K562 (cell line): ENCODE measurements around the gene KMT2E. TPM values are rescaled to one million over a fixed set of nuclear protein-coding genes. Genes with fewer than 3 reads are reported as not detected.
A peak's percentile ranks its signal among the peaks of the same experiment; 100 is the strongest.

ENCODE experiments used
- ATAC-seq: fragments of 200-7000 bp; cut with Tn5 transposase; 3 replicates; pipeline ENCODE4 v1.9.1; 2020; ENCODE audit warnings: moderate library complexity
- BruUV-seq: library from RNA; stranded (reverse); fragments of 400-500 nt; replicated peaks from 2 replicates; lab custom pipeline; 2021; lab: Mats Ljungman, UMichigan
- CTCF ChIA-PET: fragments of 300-600 bp; formaldehyde crosslinking; extraction: SDS; loops from one replicate; lab custom pipeline; 2021; ENCODE audit warnings: low intra/inter-chr PET ratio; lab: Yijun Ruan, JAX
- POLR2A ChIA-PET: fragments of 300-600, 350-650 bp; sonication (Branson Sonifier 250); formaldehyde crosslinking; extraction: SDS; loops from one replicate; lab custom pipeline; 2021; ENCODE audit warnings: antibody characterized with exemption, inconsistent platforms; lab: Yijun Ruan, JAX
- DNase-seq, 4 experiments: peaks; one replicate each; pipeline versions ENCODE4 v3.0.0 to v3.0.0-alpha.2; 2011 to 2018; ENCODE audit warnings: low spot score in 3 of 4, mixed read lengths in 3 of 4; ENCODE audit errors: extremely low read depth in 1 of 4
- FAIRE-seq: peaks from 2 replicates; lab custom pipeline; 2011; peaks lifted over from hg19 to GRCh38; lab: Jason Lieb, UNC
- H2AFZ ChIP-seq: 2 replicates; pipeline ENCODE4 v1.6.0; 2011; ENCODE audit warnings: low read depth, low read length, control low read depth, inconsistent platforms
- H3K27ac ChIP-seq: fragments of 200-600 bp; 3 replicates; pipeline ENCODE4 v1.8.0; 2011; ENCODE audit warnings: low read depth, mild to moderate bottlenecking, control low read depth, inconsistent platforms, low read length, moderate library complexity, mixed read lengths; ENCODE audit errors: extremely low read depth
- H3K27me3 ChIP-seq, 2 experiments: fragments of 300-600 bp in 1 of 2; 2 replicates in 1 of 2; 3 replicates in 1 of 2; pipeline versions ENCODE4 v1.6.0 to v1.8.0; 2011; ENCODE audit warnings: inconsistent platforms in 2 of 2, low read length in 2 of 2, mild to moderate bottlenecking in 1 of 2, mixed read lengths in 1 of 2, moderate library complexity in 1 of 2; ENCODE audit not compliant: control insufficient read depth in 2 of 2, insufficient read depth in 2 of 2
- H3K36me3 ChIP-seq: fragments of 300-600 bp; 3 replicates; pipeline ENCODE4 v1.8.0; 2011; ENCODE audit warnings: mild to moderate bottlenecking, low read length, inconsistent platforms; ENCODE audit not compliant: control insufficient read depth, insufficient read depth
- H3K4me1 ChIP-seq, 2 experiments: fragments of 200-600 bp in 1 of 2; replicated peaks in 1 of 2; 2 replicates in 1 of 2; 3 replicates in 1 of 2; pipeline versions ENCODE4 v1.5.1 to v1.8.0; 2011; ENCODE audit warnings: inconsistent platforms in 2 of 2, low read length in 2 of 2, mild to moderate bottlenecking in 1 of 2, mixed read lengths in 1 of 2, moderate library complexity in 1 of 2; ENCODE audit not compliant: control insufficient read depth in 2 of 2, insufficient read depth in 2 of 2
- H3K4me2 ChIP-seq: 2 replicates; pipeline ENCODE4 v1.6.1; 2011; ENCODE audit warnings: low read length, control low read depth, inconsistent platforms, mixed read lengths; ENCODE audit not compliant: insufficient read depth
- H3K4me3 ChIP-seq: fragments of 200-600 bp; sonication (generic), shearing (Covaris generic); 2 replicates; pipeline ENCODE4 v1.5.1; 2016; ENCODE audit warnings: control low read depth, inconsistent platforms
- H3K79me2 ChIP-seq: fragments of 200-600 bp; 3 replicates; pipeline ENCODE4 v1.8.0; 2011; ENCODE audit warnings: low read length, inconsistent platforms; ENCODE audit not compliant: control insufficient read depth, insufficient read depth
- H3K9ac ChIP-seq, 2 experiments: 2 replicates each; pipeline versions ENCODE4 v1.6.0 to v1.6.1; 2011; ENCODE audit warnings: low read depth in 2 of 2, low read length in 2 of 2, control low read depth in 1 of 2, inconsistent platforms in 1 of 2, mild to moderate bottlenecking in 1 of 2, mixed read lengths in 1 of 2; ENCODE audit not compliant: insufficient read depth in 1 of 2
- H3K9me1 ChIP-seq: one replicate; pipeline ENCODE4 v1.6.0; 2011; ENCODE audit warnings: inconsistent platforms, mild to moderate bottlenecking, low read length, moderate library complexity; ENCODE audit not compliant: control insufficient read depth, insufficient read depth
- H3K9me3 ChIP-seq: replicated peaks from 2 replicates; pipeline ENCODE4 v1.5.1; 2011; ENCODE audit warnings: low read depth, low read length, inconsistent platforms; ENCODE audit not compliant: control insufficient read depth, insufficient read depth
- H4K20me1 ChIP-seq: replicated peaks from 2 replicates; pipeline ENCODE4 v1.6.1; 2011; ENCODE audit warnings: low read length, inconsistent platforms, mixed read lengths; ENCODE audit not compliant: control insufficient read depth, insufficient read depth
- DNMT1 ChIP-seq: fragments of 450-650 bp; IDR thresholded peaks from 2 replicates; pipeline ENCODE4 v1.6.1; 2016; ENCODE audit warnings: antibody characterized with exemption, mild to moderate bottlenecking
- ELK1 ChIP-seq: sonication (generic); formaldehyde crosslinking; IDR thresholded peaks from 2 replicates; pipeline ENCODE4 v1.8.1; 2022; ENCODE audit warnings: missing genetic modification reagents
- MCM3 ChIP-seq: fragments of 450-650 bp; IDR thresholded peaks from 2 replicates; pipeline ENCODE4 v1.6.1; 2016
- NELFE ChIP-seq: IDR thresholded peaks from 2 replicates; pipeline ENCODE4 v1.6.1; 2011; ENCODE audit warnings: mild to moderate bottlenecking; ENCODE audit not compliant: insufficient read depth, insufficient read length
- NFE2 ChIP-seq: IDR thresholded peaks from 2 replicates; pipeline ENCODE4 v1.6.1; 2014; ENCODE audit warnings: antibody characterized with exemption, low read depth
- NR1H2 ChIP-seq: sonication (generic); formaldehyde crosslinking; IDR thresholded peaks from 2 replicates; pipeline ENCODE4 v1.4.0; 2020; ENCODE audit warnings: mild to moderate bottlenecking, missing genetic modification reagents
- PCBP1 ChIP-seq: fragments of 200-400 bp; formaldehyde crosslinking; IDR thresholded peaks from 2 replicates; pipeline ENCODE4 v1.6.1; 2018; ENCODE audit warnings: mild to moderate bottlenecking, low read depth, low read length; ENCODE audit not compliant: poor library complexity, severe bottlenecking
- POLR2B ChIP-seq: fragments of 450-650 bp; IDR thresholded peaks from 2 replicates; pipeline ENCODE4 v1.6.1; 2018; ENCODE audit warnings: low read depth; ENCODE audit not compliant: partially characterized antibody
- RFX5 ChIP-seq: IDR thresholded peaks from 2 replicates; pipeline ENCODE4 v1.6.1; 2011; ENCODE audit warnings: low read depth, mild to moderate bottlenecking, improper control_type of control experiment, low read length
- TOE1 ChIP-seq, 2 experiments: fragments of 450-650 bp in 1 of 2; sonication (generic) in 1 of 2; formaldehyde crosslinking in 1 of 2; IDR thresholded peaks; 2 replicates each; pipeline versions ENCODE4 v1.7.1 to v1.8.0; 2016 to 2022; ENCODE audit warnings: borderline replicate concordance in 2 of 2, mild to moderate bottlenecking in 2 of 2, antibody characterized with exemption in 1 of 2, inconsistent platforms in 1 of 2, low read depth in 1 of 2, missing genetic modification reagents in 1 of 2, moderate library complexity in 1 of 2
- ZNF395 ChIP-seq: fragments of 200-800 bp; sonication (Bioruptor generic); IDR thresholded peaks from 2 replicates; pipeline ENCODE4 v1.6.1; 2017; ENCODE audit warnings: missing genetic modification characterization, missing compliant biosample characterization
- ZNF589 ChIP-seq: fragments of 200-800 bp; sonication (Bioruptor generic); IDR thresholded peaks from 2 replicates; pipeline ENCODE4 v1.6.1; 2016; ENCODE audit warnings: low read depth, missing genetic modification characterization, missing compliant biosample characterization
- ZZZ3 ChIP-seq: fragments of 450-650 bp; IDR thresholded peaks from 2 replicates; pipeline ENCODE4 v1.6.1; 2016; ENCODE audit warnings: antibody characterized with exemption, mild to moderate bottlenecking, moderate library complexity
- WGBS: fragments of 100-300 bp; shearing (Covaris generic); methylation state at CpG from one replicate; pipeline ENCODE4 v1.1.6; 2016; ENCODE audit warnings: low coverage, mixed read lengths; ENCODE audit not compliant: insufficient coverage; ENCODE audit errors: missing lambda C conversion rate; 5-methylcytosine and 5-hydroxymethylcytosine counted together
- in situ Hi-C: fragments of 300-500 bp; cut with MboI; formaldehyde crosslinking; loops from 4 replicates; pipeline ENCODE4 v1.15.0; 2018; ENCODE audit warnings: inconsistent platforms, mixed read lengths
- intact Hi-C: fragments of 100-400 bp; cut with micrococcal nuclease; formaldehyde crosslinking; loops from 2 replicates; pipeline ENCODE4 v1.14.2; 2022
- polyA plus RNA-seq, 8 experiments: library from polyadenylated mRNA; depleted of rRNA in 4 of 8; stranded (reverse) in 5 of 8; unstranded in 3 of 8; fragments of >200 nt; fragmentation: Nextera tagmentation in 2 of 8; fragmentation: Illumina TruSeq in 1 of 8; extraction: Ambion mirVana in 2 of 8; extraction: Trizol in 1 of 8; gene quantifications; 2 replicates each; pipeline versions ENCODE4 v1.2.1 to v1.2.3, GENCODE V29; 2011 to 2014; ENCODE audit warnings: inconsistent platforms in 1 of 8, missing spikeins in 1 of 8
- total RNA-seq, 7 experiments: library from RNA; depleted of rRNA in 6 of 7; stranded (reverse); fragments of >200 nt in 6 of 7; fragmentation: Illumina TruSeq in 2 of 7; extraction: Trizol in 2 of 7; gene quantifications; 2 replicates each; pipeline versions ENCODE4 v1.2.1 to v1.2.3, GENCODE V29; 2011 to 2021; ENCODE audit warnings: low replicate concordance in 1 of 7

KMT2E gene
- total and polyA plus RNA-seq, 9 of the 15 experiments (the other 6 are each of a cell fraction or from before 2014, with no cell fraction given), result 8.9 to 55.3 (median 38.1) TPM

GRCh38 chr7:105068886-105069285, 54.9 kb downstream of the KMT2E start:
- Histone ChIP-seq H3K9me3 (no peaks in the 10 kb centered on the region), H3K27ac (no peak overlapping the region), H3K9ac (no peak overlapping the region), H2AFZ (no peak overlapping the region), H3K79me2 (peaks cover 16% of the 10 kb centered on the region), H3K4me3 (no peak overlapping the region), H3K36me3 (peaks cover 95% of the 10 kb centered on the region), H3K9me1 (no peaks in the 10 kb centered on the region), H3K27me3 (no peaks in the 10 kb centered on the region), H3K4me2 (no peak overlapping the region), H3K4me1 (no peaks in the 10 kb centered on the region), H4K20me1 (0 out of 2 replicates have a peak, but pooled peaks cover 2% of the 10 kb centered on the region)
- ATAC-seq, result peak; percentile 48
- CTCF ChIA-PET, result no interaction called here
- 94% methylated on average over 1 of the region's 1 CpG for WGBS
- intact Hi-C loops (no loop called here), in situ Hi-C loops (no loop called here)
- no TSS peak for BruUV-seq
- FAIRE-seq, result no peak
- TF ChIP-seq ZZZ3 (peak; percentile 29; the same call in 1 of the 2 replicates), DNMT1 (no peak), TOE1 (IDR thresholded peaks at IDR 0.05; ENCODE audit: borderline replicate concordance) (no peak), TOE1 (CRISPR knock-in tag; IDR thresholded peaks at IDR 0.05; ENCODE audit: borderline replicate concordance, low read depth) (no peak), RFX5 (no peak), MCM3 (no peak)
- POLR2A ChIA-PET, result interaction anchor here (0.7 to 1.2 kb wide), 5 partner anchors 26 to 129 kb away, joined by 3 to 4 read pairs (median 3); partner anchors contain the start of gene KMT2E
- no peak for DNase-seq

GRCh38 chr7:105073143-105073542, 59.1 kb downstream of the KMT2E start:
- no TSS peak for BruUV-seq
- 89% methylated on average over 1 of the region's 1 CpG for WGBS
- H3K27me3 ChIP-seq, result no peaks in the 10 kb centered on the region
- FAIRE-seq (no peak), ATAC-seq (peak; percentile 30; the same call in 1 of the 3 replicates), DNase-seq (no peak)
- peaks cover 95% of the 10 kb centered on the region for H3K36me3 ChIP-seq
- H3K9ac ChIP-seq, result no peak overlapping the region
- POLR2A ChIA-PET, result no interaction called here
- H3K9me1 ChIP-seq, result no peaks in the 10 kb centered on the region
- H3K9me3 ChIP-seq, result no peaks in the 10 kb centered on the region
- H3K27ac ChIP-seq, result no peak overlapping the region
- intact Hi-C loops (no loop called here), in situ Hi-C loops (no loop called here)
- no peaks in the 10 kb centered on the region for H4K20me1 ChIP-seq
- no peaks in the 10 kb centered on the region for H3K4me1 ChIP-seq
- CTCF ChIA-PET, result no interaction called here
- H3K79me2 ChIP-seq, result peaks cover 9% of the 10 kb centered on the region; the same call in 2 of the 3 replicates
- no peak overlapping the region for H2AFZ ChIP-seq
- H3K4me3 ChIP-seq, result no peak overlapping the region
- H3K4me2 ChIP-seq, result no peak overlapping the region
- TF ChIP-seq POLR2B (no peak), NFE2 (no peak), ELK1 (CRISPR knock-in tag) (no peak), ZNF395 (no peak), NR1H2 (CRISPR knock-in tag) (no peak), PCBP1 (no peak), NELFE (no peak), ZNF589 (CRISPR knock-in tag) (no peak)
